Keratinocyte (primary cell): ENCODE results near the gene ZNRF4. TPM values are rescaled to one million over a fixed set of nuclear protein-coding genes. Genes with fewer than 3 reads are reported as not detected.

Source experiments
- DNase-seq: peaks from one replicate; pipeline ENCODE4 v3.0.0-alpha.2; 2011; ENCODE audit warnings: low read depth, missing footprints, low spot score
- FAIRE-seq: peaks from 2 replicates; lab custom pipeline; 2011; peaks lifted over from hg19 to GRCh38; lab: Jason Lieb, UNC
- H2AFZ ChIP-seq: 2 replicates; pipeline ENCODE4 v1.6.0; 2012; ENCODE audit warnings: low read length, control low read depth, inconsistent platforms; ENCODE audit not compliant: control insufficient read depth
- H3K27ac ChIP-seq: 2 replicates; pipeline ENCODE4 v1.5.1; 2011; ENCODE audit warnings: low read length; ENCODE audit not compliant: control insufficient read depth, insufficient read depth
- H3K27me3 ChIP-seq: 3 replicates; pipeline ENCODE4 v1.6.0; 2011; ENCODE audit warnings: low read length; ENCODE audit not compliant: control insufficient read depth, insufficient read depth; ENCODE audit errors: extremely low read depth
- H3K36me3 ChIP-seq, 2 experiments: 2 replicates in 1 of 2; 3 replicates in 1 of 2; pipeline ENCODE4 v1.5.1; 2011; ENCODE audit warnings: low read length in 2 of 2, mild to moderate bottlenecking in 1 of 2; ENCODE audit not compliant: control insufficient read depth in 2 of 2, insufficient read depth in 2 of 2; ENCODE audit errors: extremely low read depth in 1 of 2
- H3K4me1 ChIP-seq: 3 replicates; pipeline ENCODE4 v1.5.1; 2011; ENCODE audit warnings: low read length; ENCODE audit not compliant: control insufficient read depth, insufficient read depth; ENCODE audit errors: extremely low read depth
- H3K4me2 ChIP-seq: 3 replicates; pipeline ENCODE4 v1.6.0; 2011; ENCODE audit warnings: low read depth, low read length; ENCODE audit not compliant: control insufficient read depth, insufficient read depth; ENCODE audit errors: extremely low read depth
- H3K4me3 ChIP-seq, 3 experiments: fragments of 200-600 bp in 1 of 3; sonication (generic) in 1 of 3; 2 replicates in 2 of 3; 3 replicates in 1 of 3; pipeline ENCODE4 v1.5.1; 2011 to 2016; ENCODE audit warnings: low read length in 3 of 3, mild to moderate bottlenecking in 3 of 3, control low read depth in 2 of 3, inconsistent platforms in 1 of 3, low read depth in 1 of 3, mixed read lengths in 1 of 3, mixed run types in 1 of 3, moderate library complexity in 1 of 3; ENCODE audit not compliant: control insufficient read depth in 2 of 3, insufficient read depth in 2 of 3; ENCODE audit errors: extremely low read depth in 1 of 3
- H3K79me2 ChIP-seq: 2 replicates; pipeline ENCODE4 v1.6.0; 2012; ENCODE audit warnings: low read length; ENCODE audit not compliant: control insufficient read depth, insufficient read depth
- H3K9ac ChIP-seq: 3 replicates; pipeline ENCODE4 v1.6.0; 2011; ENCODE audit warnings: low read length; ENCODE audit not compliant: control insufficient read depth, insufficient read depth; ENCODE audit errors: extremely low read depth
- H3K9me1 ChIP-seq: 3 replicates; pipeline ENCODE4 v1.6.0; 2011; ENCODE audit warnings: low read length; ENCODE audit not compliant: control insufficient read depth, insufficient read depth; ENCODE audit errors: extremely low read depth
- H3K9me3 ChIP-seq: 2 replicates; pipeline ENCODE4 v1.5.1; 2012; ENCODE audit warnings: low read depth, low read length; ENCODE audit not compliant: control insufficient read depth
- H4K20me1 ChIP-seq: 3 replicates; pipeline ENCODE4 v1.6.0; 2011; ENCODE audit warnings: low read length; ENCODE audit not compliant: control insufficient read depth, insufficient read depth; ENCODE audit errors: extremely low read depth
- EZH2 ChIP-seq: IDR thresholded peaks from one replicate; pipeline ENCODE4 v1.6.1; 2012; ENCODE audit warnings: inconsistent platforms, mild to moderate bottlenecking, low read length, moderate library complexity
- dilution Hi-C: fragments of 300-500 bp; cut with MboI; formaldehyde crosslinking; loops from one replicate; pipeline ENCODE4 v1.7.0; 2020; ENCODE audit warnings: low sequenced_read_pairs; ENCODE audit not compliant: extremely low pct_ligation_motif_present
- polyA plus RNA-seq, 5 experiments: library from polyadenylated mRNA; depleted of rRNA in 3 of 5; stranded (reverse) in 3 of 5; stranded (forward) in 1 of 5; unstranded in 1 of 5; fragments of >200 nt; gene quantifications; 1 replicate in 1 of 5; 2 replicates in 3 of 5; 3 replicates in 1 of 5; pipeline versions ENCODE4 v1.2.1 to v1.2.3, GENCODE V29; 2011 to 2012; ENCODE audit warnings: missing spikeins in 2 of 5, low read depth in 1 of 5, low replicate concordance in 1 of 5
- TF ChIP-seq, protein P1 (sequence below), 3 experiments: IDR thresholded peaks in 1 of 3; conservative IDR thresholded peaks in 1 of 3; optimal IDR thresholded peaks in 1 of 3; 2 replicates in 2 of 3; 3 replicates in 1 of 3; pipeline versions ENCODE3 to v1.5.1; 2011; ENCODE audit warnings: low read length in 3 of 3, mild to moderate bottlenecking in 3 of 3, moderate library complexity in 2 of 3, control low read depth in 1 of 3, inconsistent platforms in 1 of 3; ENCODE audit not compliant: insufficient read depth in 2 of 3; ENCODE audit errors: extremely low read depth in 1 of 3

Gene ZNRF4
- polyA plus RNA-seq, 1 donor (not counting 4 experiments of a cell fraction or from before 2014, with no cell fraction given), result not detected

DNA sequence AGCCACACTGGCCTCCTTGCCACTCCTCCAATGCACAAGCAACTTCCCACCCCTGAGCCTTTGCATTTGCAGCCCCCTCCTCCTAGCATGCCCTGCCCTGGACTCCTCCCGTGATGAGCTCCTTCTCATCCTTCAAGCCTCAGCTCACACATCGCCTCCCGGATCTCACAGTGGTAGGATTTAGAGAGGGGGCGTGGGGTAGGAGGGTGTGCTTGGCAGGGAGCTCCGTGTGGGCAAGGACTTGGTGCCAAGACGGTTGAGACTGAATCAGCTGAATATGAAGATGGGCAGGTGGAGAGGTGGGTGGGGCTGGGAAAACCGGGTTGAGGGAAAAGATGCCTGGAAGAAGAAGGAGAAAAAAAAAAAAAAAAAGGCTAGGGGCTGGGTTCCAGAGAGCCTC lies 48.4 kb upstream of the ZNRF4 start:
- DNase-seq (no peak), FAIRE-seq (no peak)
- no peak for TF ChIP-seq EZH2
- TF ChIP-seq, protein P1, sequence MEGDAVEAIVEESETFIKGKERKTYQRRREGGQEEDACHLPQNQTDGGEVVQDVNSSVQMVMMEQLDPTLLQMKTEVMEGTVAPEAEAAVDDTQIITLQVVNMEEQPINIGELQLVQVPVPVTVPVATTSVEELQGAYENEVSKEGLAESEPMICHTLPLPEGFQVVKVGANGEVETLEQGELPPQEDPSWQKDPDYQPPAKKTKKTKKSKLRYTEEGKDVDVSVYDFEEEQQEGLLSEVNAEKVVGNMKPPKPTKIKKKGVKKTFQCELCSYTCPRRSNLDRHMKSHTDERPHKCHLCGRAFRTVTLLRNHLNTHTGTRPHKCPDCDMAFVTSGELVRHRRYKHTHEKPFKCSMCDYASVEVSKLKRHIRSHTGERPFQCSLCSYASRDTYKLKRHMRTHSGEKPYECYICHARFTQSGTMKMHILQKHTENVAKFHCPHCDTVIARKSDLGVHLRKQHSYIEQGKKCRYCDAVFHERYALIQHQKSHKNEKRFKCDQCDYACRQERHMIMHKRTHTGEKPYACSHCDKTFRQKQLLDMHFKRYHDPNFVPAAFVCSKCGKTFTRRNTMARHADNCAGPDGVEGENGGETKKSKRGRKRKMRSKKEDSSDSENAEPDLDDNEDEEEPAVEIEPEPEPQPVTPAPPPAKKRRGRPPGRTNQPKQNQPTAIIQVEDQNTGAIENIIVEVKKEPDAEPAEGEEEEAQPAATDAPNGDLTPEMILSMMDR (optimal IDR thresholded peaks at IDR 0.05 in 1 of 3, IDR thresholded peaks at IDR 0.05 in 1 of 3, conservative IDR thresholded peaks at IDR 0.05 in 1 of 3; ENCODE audit: extremely low read depth in 1 of 3, insufficient read depth in 2 of 3, low read length in 3 of 3), result no peak
- H3K9me1 ChIP-seq, result no peaks in the 10 kb centered on the region
- H3K9me3 ChIP-seq, result no peaks in the 10 kb centered on the region
- H3K79me2 ChIP-seq, result no peaks in the 10 kb centered on the region
- no peak overlapping the region for H3K4me2 ChIP-seq
- no peaks in the 10 kb centered on the region for H4K20me1 ChIP-seq
- H3K27ac ChIP-seq, result no peak overlapping the region
- H3K9ac ChIP-seq, result no peak overlapping the region
- no peaks in the 10 kb centered on the region for H3K36me3 ChIP-seq
- H3K27me3 ChIP-seq, result no peaks in the 10 kb centered on the region
- no peak overlapping the region for H3K4me3 ChIP-seq
- no peak overlapping the region for H2AFZ ChIP-seq
- H3K4me1 ChIP-seq, result no peaks in the 10 kb centered on the region
- dilution Hi-C loops, result no loop called here

DNA sequence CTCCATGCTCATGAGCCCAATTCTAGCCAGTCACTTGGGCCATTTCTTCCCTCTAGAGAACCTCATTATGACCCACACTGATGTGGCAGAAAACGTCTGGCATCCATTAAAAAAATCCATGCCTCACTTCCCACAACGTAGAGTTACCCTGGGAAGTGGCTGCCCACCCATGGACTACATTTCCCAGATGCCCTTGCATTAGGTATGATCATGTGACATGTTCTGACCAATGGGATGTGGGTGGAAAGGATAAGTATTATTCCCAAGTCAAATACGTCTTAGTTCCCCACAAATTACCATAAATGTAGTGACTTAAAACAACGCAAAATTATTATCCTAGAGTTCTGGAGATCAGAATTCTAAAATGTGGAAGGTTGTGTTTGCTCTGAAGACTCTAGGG lies 47.9 kb upstream of the ZNRF4 start:
- Histone ChIP-seq H3K36me3 (no peaks in the 10 kb centered on the region), H3K9me1 (no peaks in the 10 kb centered on the region), H3K4me3 (no peak overlapping the region), H3K27me3 (no peaks in the 10 kb centered on the region), H3K27ac (no peak overlapping the region), H3K79me2 (no peaks in the 10 kb centered on the region), H3K9me3 (no peaks in the 10 kb centered on the region), H4K20me1 (no peaks in the 10 kb centered on the region), H3K4me1 (no peaks in the 10 kb centered on the region), H2AFZ (no peak overlapping the region), H3K4me2 (no peak overlapping the region), H3K9ac (no peak overlapping the region)
- dilution Hi-C loops, result no loop called here
- DNase-seq, result no peak
- no peak for FAIRE-seq
- TF ChIP-seq, protein P1 (optimal IDR thresholded peaks at IDR 0.05 in 1 of 3, IDR thresholded peaks at IDR 0.05 in 1 of 3, conservative IDR thresholded peaks at IDR 0.05 in 1 of 3; ENCODE audit: extremely low read depth in 1 of 3, insufficient read depth in 2 of 3, low read length in 3 of 3), result no peak
- no peak for TF ChIP-seq EZH2
